Karpas-422 (cell line): ENCODE data around the gene IGSF21. TPM values are rescaled to one million over a fixed set of nuclear protein-coding genes. Genes with fewer than 3 reads are reported as not detected.

Experiments
- DNase-seq: peaks from one replicate; pipeline ENCODE4 v3.0.0-alpha.2; 2015
- H2AFZ ChIP-seq: fragments of 200-600 bp; sonication (generic); 2 replicates; pipeline ENCODE4 v1.6.1; 2014; ENCODE audit warnings: antibody characterized with exemption, low read length, mixed read lengths
- H3K27ac ChIP-seq: fragments of 200-600 bp; sonication (generic); 2 replicates; pipeline ENCODE4 v1.5.1; 2014; ENCODE audit warnings: mild to moderate bottlenecking, low read length, moderate library complexity
- H3K27me3 ChIP-seq: fragments of 200-600 bp; sonication (generic); 2 replicates; pipeline ENCODE4 v1.6.1; 2014; ENCODE audit warnings: low read length, mixed read lengths
- H3K36me3 ChIP-seq: fragments of 200-600 bp; sonication (generic); 2 replicates; pipeline ENCODE4 v1.6.1; 2014; ENCODE audit warnings: low read length, mixed read lengths; ENCODE audit not compliant: insufficient read depth
- H3K4me1 ChIP-seq: fragments of 200-600 bp; sonication (generic); 2 replicates; pipeline ENCODE4 v1.6.1; 2014; ENCODE audit warnings: mild to moderate bottlenecking, low read length, mixed read lengths
- H3K4me2 ChIP-seq: fragments of 200-600 bp; sonication (generic); 2 replicates; pipeline ENCODE4 v1.6.1; 2014; ENCODE audit warnings: low read length, low read depth, mild to moderate bottlenecking; ENCODE audit not compliant: poor library complexity, severe bottlenecking
- H3K4me3 ChIP-seq: fragments of 200-600 bp; sonication (generic); 2 replicates; pipeline ENCODE4 v1.5.1; 2014; ENCODE audit warnings: mild to moderate bottlenecking, antibody characterized with exemption, low read length, mixed read lengths
- H3K79me2 ChIP-seq: fragments of 200-600 bp; sonication (generic); 2 replicates; pipeline ENCODE4 v1.6.1; 2014; ENCODE audit warnings: mild to moderate bottlenecking, low read length, mixed read lengths
- H3K9ac ChIP-seq: fragments of 200-600 bp; sonication (generic); 2 replicates; pipeline ENCODE4 v1.6.0; 2014; ENCODE audit warnings: low read length
- H3K9me2 ChIP-seq: fragments of 200-600 bp; sonication (generic), shearing (Covaris generic); replicated peaks from 2 replicates; pipeline ENCODE4 v1.6.0; 2014; ENCODE audit warnings: mild to moderate bottlenecking, low read length, moderate library complexity; ENCODE audit not compliant: insufficient read depth
- H3K9me3 ChIP-seq: fragments of 300-700, 200-600 bp; sonication (generic); 2 replicates; pipeline ENCODE4 v1.6.1; 2014; ENCODE audit warnings: low read length, mixed read lengths
- H4K20me1 ChIP-seq: fragments of 200-600 bp; sonication (generic); 2 replicates; pipeline ENCODE4 v1.6.1; 2014; ENCODE audit warnings: mild to moderate bottlenecking, antibody characterized with exemption, low read length, low read depth; ENCODE audit not compliant: insufficient read depth
- total RNA-seq: library from RNA; depleted of rRNA; stranded (reverse); fragments of >200 nt; shearing (Covaris generic); gene quantifications from 2 replicates; pipeline ENCODE4 v1.2.3, GENCODE V29; 2014; ENCODE audit warnings: low replicate concordance

The IGSF21 gene
- total RNA-seq, 1 experiment from 2014 or later: 0.26 TPM

DNA sequence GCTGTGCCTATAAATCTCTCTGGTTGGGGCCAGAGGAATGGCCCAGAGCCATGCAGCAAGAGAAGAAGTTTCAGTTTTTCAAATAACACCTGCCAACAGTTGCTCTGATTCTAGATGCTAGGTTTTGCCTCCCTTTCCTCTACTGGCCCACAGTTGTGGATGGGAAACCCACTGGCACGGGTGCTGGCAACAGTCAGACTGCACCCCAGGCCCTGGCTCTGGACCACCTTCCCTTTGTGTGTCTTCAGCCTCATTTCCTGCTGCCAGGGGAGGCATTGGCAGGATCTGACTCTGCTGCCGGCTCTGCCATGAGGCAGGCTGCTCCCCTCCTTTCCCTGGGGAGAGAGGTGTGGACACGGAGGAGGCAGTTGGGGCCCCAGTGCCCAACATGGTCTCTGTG lies 142.0 kb downstream of the IGSF21 start:
- no peaks in the 10 kb centered on the region for H3K9me2 ChIP-seq
- no peak overlapping the region for H3K4me2 ChIP-seq
- no peaks in the 10 kb centered on the region for H3K36me3 ChIP-seq
- no peak overlapping the region for H3K4me3 ChIP-seq
- no peaks in the 10 kb centered on the region for H4K20me1 ChIP-seq
- no peaks in the 10 kb centered on the region for H3K27me3 ChIP-seq
- H2AFZ ChIP-seq: no peak overlapping the region
- no peaks in the 10 kb centered on the region for H3K79me2 ChIP-seq
- H3K4me1 ChIP-seq: no peaks in the 10 kb centered on the region
- H3K27ac ChIP-seq: no peak overlapping the region
- DNase-seq: no peak
- no peaks in the 10 kb centered on the region for H3K9me3 ChIP-seq
- no peak overlapping the region for H3K9ac ChIP-seq

DNA sequence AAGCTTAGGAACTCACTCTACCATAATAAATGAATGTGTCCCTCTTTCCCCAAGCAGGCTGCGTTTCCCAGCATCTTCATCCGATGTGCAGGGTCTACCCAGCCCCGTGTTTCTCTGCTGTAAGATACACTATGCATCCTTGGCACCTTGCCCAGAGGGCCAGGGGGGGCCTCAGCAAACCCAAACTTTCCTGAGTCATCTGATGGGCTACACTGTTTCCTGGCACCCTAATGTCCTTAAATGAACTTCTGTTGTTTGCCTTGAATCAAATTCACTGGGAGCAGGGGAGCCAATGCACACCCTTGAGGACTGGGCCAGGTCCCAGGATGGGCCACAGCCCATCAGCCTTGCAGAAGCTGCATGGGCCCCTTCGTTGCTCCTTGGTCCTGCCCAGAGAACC lies 145.5 kb downstream of the IGSF21 start:
- no peak for DNase-seq
- no peaks in the 10 kb centered on the region for H4K20me1 ChIP-seq
- H3K4me2 ChIP-seq: no peak overlapping the region
- H3K79me2 ChIP-seq: no peaks in the 10 kb centered on the region
- H3K9ac ChIP-seq: no peak overlapping the region
- no peaks in the 10 kb centered on the region for H3K9me2 ChIP-seq
- H3K36me3 ChIP-seq: no peaks in the 10 kb centered on the region
- H3K9me3 ChIP-seq: no peaks in the 10 kb centered on the region
- H2AFZ ChIP-seq: no peak overlapping the region
- H3K4me3 ChIP-seq: no peak overlapping the region
- H3K4me1 ChIP-seq: peaks cover 7% of the 10 kb centered on the region
- no peaks in the 10 kb centered on the region for H3K27me3 ChIP-seq
- no peak overlapping the region for H3K27ac ChIP-seq

DNA sequence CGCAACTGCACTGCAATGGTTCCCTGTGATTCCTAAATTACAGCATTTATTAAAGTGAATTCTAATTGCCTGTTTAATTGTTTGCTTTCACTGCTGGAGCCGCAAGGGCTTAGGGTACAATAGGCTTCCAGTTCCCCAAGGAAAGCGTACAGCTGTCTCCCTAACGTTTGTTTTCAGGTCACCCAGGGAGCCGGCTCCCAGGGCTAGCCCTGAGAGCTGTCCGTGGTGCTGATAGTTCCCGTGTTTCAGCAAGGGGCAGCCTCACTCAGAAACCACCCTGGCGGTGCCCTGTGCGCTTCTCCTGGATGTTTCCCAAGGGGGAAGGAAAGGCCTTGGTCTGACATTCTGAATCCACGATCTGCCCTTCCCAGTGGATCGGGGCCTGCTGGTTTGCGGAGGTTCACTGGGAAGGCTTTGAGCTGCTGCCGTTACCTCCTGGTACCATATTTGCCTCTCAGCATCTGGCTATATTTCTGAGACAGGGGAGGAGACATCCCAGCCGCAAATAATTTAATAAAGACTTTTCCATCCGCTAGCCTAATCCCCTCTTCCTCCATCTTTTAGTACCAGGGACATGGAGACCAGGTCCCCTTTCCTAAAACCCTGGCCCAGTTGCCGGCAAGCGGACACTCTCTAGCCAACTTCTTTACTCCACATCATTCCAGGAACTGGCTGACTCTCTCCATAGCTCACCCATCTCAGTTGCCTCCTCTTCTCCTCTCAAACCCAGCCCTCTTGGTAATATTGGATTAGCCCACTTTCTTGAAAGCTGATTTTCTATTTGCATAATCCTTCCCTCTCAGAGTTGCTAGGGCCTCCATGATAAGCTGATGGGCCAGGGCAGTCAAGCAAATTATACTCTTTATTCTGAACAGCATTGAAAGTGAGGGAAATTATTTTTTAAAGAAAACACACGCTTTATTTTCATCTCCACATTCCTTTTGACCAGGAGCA lies 149.0 kb downstream of the IGSF21 start:
- Histone ChIP-seq H3K79me2 (no peaks in the 10 kb centered on the region), H2AFZ (no peak overlapping the region), H3K36me3 (no peaks in the 10 kb centered on the region), H3K4me3 (no peak overlapping the region), H3K9me3 (no peaks in the 10 kb centered on the region), H3K4me1 (peaks cover 42% of the 10 kb centered on the region), H3K27ac (no peak overlapping the region), H3K9ac (no peak overlapping the region), H4K20me1 (no peaks in the 10 kb centered on the region), H3K27me3 (no peaks in the 10 kb centered on the region), H3K9me2 (no peaks in the 10 kb centered on the region), H3K4me2 (no peak overlapping the region)
- peak; percentile 87 for DNase-seq

DNA sequence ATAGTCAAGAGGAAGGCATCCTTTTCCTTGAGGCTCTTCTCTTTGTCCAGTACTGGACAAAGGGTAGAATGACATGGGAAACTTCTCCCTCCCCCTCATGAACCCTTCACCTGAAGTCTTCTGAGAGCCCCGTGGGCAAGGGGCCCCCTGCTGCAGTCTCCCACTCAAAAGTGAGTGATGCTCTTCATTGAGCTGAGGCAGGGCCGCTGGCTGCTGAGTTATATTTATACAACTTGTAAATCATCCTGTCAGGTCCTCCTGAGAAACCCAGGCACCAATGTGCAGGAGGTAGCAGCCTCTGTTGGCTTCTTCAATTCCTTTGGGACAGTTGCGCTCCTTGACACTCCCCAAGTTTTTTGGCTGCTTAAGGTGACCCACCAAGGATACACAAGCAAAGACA lies 150.2 kb downstream of the IGSF21 start:
- H3K9me2 ChIP-seq: no peaks in the 10 kb centered on the region
- H3K36me3 ChIP-seq: no peaks in the 10 kb centered on the region
- no peak for DNase-seq
- H4K20me1 ChIP-seq: no peaks in the 10 kb centered on the region
- no peak overlapping the region for H2AFZ ChIP-seq
- H3K4me3 ChIP-seq: no peak overlapping the region
- H3K4me2 ChIP-seq: peak overlapping the region; percentile 21
- H3K9me3 ChIP-seq: no peaks in the 10 kb centered on the region
- H3K79me2 ChIP-seq: no peaks in the 10 kb centered on the region
- no peak overlapping the region for H3K9ac ChIP-seq
- H3K27me3 ChIP-seq: no peaks in the 10 kb centered on the region
- peaks cover 54% of the 10 kb centered on the region for H3K4me1 ChIP-seq
- no peak overlapping the region for H3K27ac ChIP-seq

DNA sequence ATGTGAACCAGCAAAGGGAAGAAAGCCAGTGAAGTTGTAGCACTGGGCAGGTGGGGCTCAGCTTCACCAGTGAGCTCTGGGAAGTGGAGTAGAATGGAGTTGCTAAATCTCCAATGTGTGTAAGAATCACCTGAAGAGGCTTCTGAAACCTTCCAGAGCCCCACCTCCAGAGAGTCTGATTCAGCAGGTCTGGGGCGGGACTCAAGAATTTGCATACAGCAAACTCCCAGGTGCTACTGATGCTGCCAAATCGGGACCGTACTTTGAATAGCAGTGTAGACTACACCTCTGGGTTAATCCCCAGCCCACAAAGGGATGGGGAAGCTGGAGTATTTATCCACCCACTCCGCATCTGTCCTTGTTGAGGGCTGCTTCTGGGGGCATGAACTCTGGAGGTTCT lies 154.3 kb downstream of the IGSF21 start:
- H3K9me3 ChIP-seq: no peaks in the 10 kb centered on the region
- H4K20me1 ChIP-seq: no peaks in the 10 kb centered on the region
- peak overlapping the region; percentile 88 for H3K27ac ChIP-seq
- no peaks in the 10 kb centered on the region for H3K9me2 ChIP-seq
- no peaks in the 10 kb centered on the region for H3K27me3 ChIP-seq
- H3K79me2 ChIP-seq: no peaks in the 10 kb centered on the region
- H3K36me3 ChIP-seq: no peaks in the 10 kb centered on the region; the same call in 1 of the 2 replicates
- peak overlapping the region; percentile 63 for H3K4me3 ChIP-seq
- peak overlapping the region; percentile 68 for H3K9ac ChIP-seq
- peak overlapping the region; percentile 94 for H3K4me2 ChIP-seq
- H3K4me1 ChIP-seq: peaks cover 95% of the 10 kb centered on the region
- no peak overlapping the region for H2AFZ ChIP-seq
- DNase-seq: peak; percentile 91

DNA sequence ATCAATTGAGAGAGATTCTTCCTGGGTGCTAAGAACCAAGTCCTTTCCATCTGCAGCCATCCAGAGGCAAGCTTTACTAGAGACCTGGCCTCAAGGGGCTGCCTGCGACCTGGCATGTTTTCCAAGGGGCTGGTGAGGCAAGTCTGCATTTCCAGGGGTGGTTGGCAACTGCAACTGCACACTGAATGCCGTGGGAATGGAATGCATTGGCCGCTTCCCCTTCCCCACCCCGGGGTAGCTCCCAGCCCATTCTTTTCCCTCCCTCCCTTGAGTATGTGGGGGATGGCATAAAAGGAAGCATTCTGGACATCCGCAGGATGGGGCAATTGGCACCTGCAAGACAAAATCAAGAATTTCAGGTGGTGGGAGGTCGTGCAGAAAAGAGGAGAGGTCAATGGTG lies 155.1 kb downstream of the IGSF21 start:
- Histone ChIP-seq H3K79me2 (no peaks in the 10 kb centered on the region), H3K4me3 (peak overlapping the region; percentile 63), H2AFZ (no peak overlapping the region), H3K27ac (peak overlapping the region; percentile 88), H3K9me3 (no peaks in the 10 kb centered on the region), H4K20me1 (no peaks in the 10 kb centered on the region), H3K9ac (peak overlapping the region; percentile 68), H3K27me3 (no peaks in the 10 kb centered on the region), H3K36me3 (no peaks in the 10 kb centered on the region; the same call in 1 of the 2 replicates), H3K4me2 (peak overlapping the region; percentile 94), H3K9me2 (no peaks in the 10 kb centered on the region), H3K4me1 (peaks cover 100% of the 10 kb centered on the region)
- no peak for DNase-seq

DNA sequence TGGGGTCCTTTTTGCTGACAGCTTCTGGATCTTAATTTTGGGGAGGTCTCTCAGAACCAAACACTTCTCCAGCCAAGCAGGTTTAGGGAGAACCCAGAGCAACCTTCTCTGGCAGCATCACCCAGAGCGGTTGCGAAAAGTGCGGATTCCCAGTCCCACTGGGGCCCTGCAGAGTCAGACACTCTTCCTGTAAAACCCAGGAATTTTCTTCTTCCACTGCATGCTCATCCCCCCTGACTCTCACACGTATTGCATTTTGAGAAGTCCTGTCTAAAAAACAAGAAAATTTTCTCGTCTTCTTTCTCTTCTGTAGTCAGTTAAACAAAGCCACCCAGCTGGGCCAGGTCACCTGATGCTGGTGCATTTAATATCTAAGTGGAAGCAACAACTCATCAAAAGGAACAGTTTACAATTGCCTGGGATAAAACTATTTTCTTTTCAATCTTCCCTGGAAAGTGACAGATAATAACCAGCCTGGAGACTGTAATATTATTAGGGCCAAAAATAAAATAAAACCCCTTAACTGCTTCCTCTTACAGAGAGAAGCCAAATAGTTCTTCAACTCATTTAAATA lies 156.0 kb downstream of the IGSF21 start:
- peaks cover 100% of the 10 kb centered on the region for H3K4me1 ChIP-seq
- H3K79me2 ChIP-seq: no peaks in the 10 kb centered on the region
- peak overlapping the region; percentile 94 for H3K4me2 ChIP-seq
- H3K36me3 ChIP-seq: no peaks in the 10 kb centered on the region; the same call in 1 of the 2 replicates
- H3K9me3 ChIP-seq: no peaks in the 10 kb centered on the region
- no peaks in the 10 kb centered on the region for H4K20me1 ChIP-seq
- H3K9ac ChIP-seq: peak overlapping the region; percentile 68
- no peaks in the 10 kb centered on the region for H3K27me3 ChIP-seq
- no peak overlapping the region for H2AFZ ChIP-seq
- no peaks in the 10 kb centered on the region for H3K9me2 ChIP-seq
- peak overlapping the region; percentile 63; the same call in 1 of the 2 replicates for H3K4me3 ChIP-seq
- H3K27ac ChIP-seq: peak overlapping the region; percentile 88
- no peak for DNase-seq

DNA sequence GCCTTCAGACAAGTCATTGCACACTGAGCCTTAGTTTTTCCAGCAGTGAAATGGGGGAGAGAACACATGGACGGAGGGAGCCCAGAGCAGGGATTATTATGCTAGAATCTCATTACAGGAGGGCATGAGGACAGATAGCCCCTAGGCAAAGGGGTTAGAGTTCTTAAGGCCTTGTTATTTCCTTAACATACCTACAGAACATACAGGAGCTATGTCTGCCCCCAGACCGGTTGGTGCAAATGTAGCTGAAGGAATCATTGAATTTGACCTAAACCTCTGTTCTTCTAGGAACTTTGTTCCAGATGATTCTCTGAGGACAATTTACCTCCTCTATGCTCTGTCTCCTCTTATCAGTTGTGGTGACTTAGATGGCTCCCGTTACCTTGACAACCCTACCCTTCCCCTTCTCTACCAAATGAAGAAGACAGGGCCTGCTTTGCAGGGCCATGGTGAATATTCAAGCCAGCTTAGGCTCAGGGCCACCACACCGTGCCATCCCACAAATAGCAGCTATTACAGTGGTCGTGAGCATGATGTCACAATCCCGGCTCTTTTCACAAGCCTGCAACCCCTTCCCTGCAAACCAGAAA lies 156.9 kb downstream of the IGSF21 start:
- H3K9ac ChIP-seq: peak overlapping the region; percentile 68
- H3K27me3 ChIP-seq: no peaks in the 10 kb centered on the region
- no peaks in the 10 kb centered on the region for H3K9me2 ChIP-seq
- H3K36me3 ChIP-seq: no peaks in the 10 kb centered on the region; the same call in 1 of the 2 replicates
- peaks cover 100% of the 10 kb centered on the region for H3K4me1 ChIP-seq
- H3K4me2 ChIP-seq: peak overlapping the region; percentile 94
- no peaks in the 10 kb centered on the region for H3K79me2 ChIP-seq
- no peaks in the 10 kb centered on the region for H4K20me1 ChIP-seq
- H3K4me3 ChIP-seq: peak overlapping the region; percentile 63; the same call in 1 of the 2 replicates
- peak; percentile 67 for DNase-seq
- H2AFZ ChIP-seq: no peak overlapping the region
- no peaks in the 10 kb centered on the region for H3K9me3 ChIP-seq
- peak overlapping the region; percentile 88 for H3K27ac ChIP-seq
